Skin epidermis (tissue), 12 donors: Measurements from ENCODE around the gene IP6K2.
"Not testable (repeated sequence)": the region's sequence is repeated elsewhere in the genome, so short reads cannot be mapped to it uniquely, and the experiment has no call there.

Experiments
- H3K27ac ChIP-seq, 21 experiments: fragments of 200-600 bp; sonication (generic) in 11 of 21; one replicate each; pipeline ENCODE4 v1.5.0; 2020; ENCODE audit warnings: mild to moderate bottlenecking in 3 of 21, inconsistent platforms in 2 of 21, moderate library complexity in 2 of 21
- H3K4me3 ChIP-seq, 7 experiments: fragments of 200-600 bp; sonication (generic) in 2 of 7; one replicate each; pipeline ENCODE4 v1.5.0; 2020; ENCODE audit warnings: inconsistent platforms in 2 of 7, mild to moderate bottlenecking in 2 of 7, moderate library complexity in 1 of 7

IP6K2 gene

DNA sequence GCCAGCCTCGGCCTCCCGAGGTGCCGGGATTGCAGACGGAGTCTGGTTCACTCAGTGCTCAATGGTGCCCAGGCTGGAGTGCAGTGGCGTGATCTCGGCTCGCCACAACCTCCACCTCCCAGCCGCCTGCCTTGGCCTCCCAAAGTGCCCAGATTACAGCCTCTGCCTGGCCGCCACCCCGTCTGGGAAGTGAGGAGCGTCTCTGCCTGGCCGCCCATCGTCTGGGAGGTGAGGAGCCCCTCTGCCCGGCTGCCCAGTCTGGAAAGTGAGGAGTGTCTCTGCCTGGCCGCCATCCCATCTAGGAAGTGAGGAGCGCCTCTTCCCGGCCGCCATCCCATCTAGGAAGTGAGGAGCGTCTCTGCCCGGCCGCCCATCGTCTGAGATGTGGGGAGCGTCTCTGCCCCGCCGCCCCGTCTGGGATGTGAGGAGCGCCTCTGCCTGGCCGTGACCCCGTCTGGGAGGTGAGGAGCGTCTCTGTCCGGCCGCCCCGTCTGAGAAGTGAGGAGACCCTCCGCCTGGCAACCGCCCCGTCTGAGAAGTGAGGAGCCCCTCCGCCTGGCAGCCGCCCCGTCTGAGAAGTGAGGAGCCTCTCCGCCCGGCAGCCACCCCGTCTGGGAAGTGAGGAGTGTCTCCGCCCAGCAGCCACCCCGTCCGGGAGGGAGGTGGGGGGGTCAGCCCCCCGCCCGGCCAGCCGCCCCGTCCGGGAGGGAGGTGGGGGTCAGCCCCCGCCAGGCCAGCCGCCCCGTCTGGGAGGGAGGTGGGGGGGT is 16.9 kb upstream of the IP6K2 start:
- Histone ChIP-seq H3K27ac (peak overlapping the region in 10 of 21 experiments; percentile 7 to 84 (median 70)), H3K4me3 (peak overlapping the region in 3 of 7 experiments; percentile 4 to 19 (median 14))

DNA sequence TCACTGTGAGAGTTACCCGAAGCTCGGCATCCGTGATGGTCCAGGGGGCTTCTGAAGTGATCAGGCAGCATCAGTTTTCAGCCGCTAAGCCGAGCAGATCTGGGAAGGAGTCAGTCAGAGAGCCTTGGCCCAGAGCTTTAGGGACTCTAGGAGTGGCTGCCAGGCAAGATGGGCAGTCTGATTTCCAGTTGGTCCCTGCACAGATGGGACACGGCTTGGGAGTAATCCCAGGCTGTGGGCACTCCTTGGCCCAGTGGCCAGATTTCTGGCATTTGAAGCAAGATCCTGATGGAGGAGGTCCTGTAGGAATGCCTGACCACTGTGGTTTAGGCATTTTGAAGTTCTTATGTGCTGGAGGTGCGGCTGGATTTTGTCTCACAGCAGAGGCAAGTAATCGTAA is 10.5 kb upstream of the IP6K2 start:
- H3K4me3 ChIP-seq: no peak overlapping the region
- no peak overlapping the region for H3K27ac ChIP-seq

DNA sequence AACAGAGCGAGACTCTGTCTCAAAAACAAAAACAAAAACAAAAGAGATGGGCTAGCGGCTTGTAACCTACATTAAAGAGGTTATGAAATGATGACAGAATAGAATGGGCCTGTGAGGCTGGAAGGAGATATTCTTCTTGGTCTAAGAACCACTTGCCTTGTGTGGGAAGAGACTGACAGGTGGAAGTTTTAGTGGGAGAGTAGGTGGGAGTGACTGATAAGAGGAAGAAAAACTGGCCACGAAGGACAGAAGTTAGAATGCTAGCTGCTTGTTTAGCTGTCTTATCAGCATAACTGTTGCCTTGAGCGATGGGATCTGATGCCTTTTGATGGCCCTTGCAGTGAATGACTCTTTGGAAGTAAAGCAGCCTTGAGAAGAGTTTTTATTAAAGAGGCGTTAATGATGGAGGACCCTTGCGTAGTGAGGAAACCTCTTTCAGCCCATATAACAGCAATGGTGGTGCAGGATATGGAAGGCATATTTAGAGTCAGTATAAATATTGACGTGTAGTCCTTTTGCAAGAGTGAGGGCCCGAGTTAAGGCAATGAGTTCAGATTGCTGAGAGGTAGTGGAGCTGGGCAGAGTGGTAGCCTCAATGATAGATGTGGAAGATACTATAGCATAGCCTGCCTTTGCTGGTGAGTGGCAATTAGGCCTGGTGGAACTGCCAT is 8.3 kb upstream of the IP6K2 start:
- not testable (repeated sequence) for H3K4me3 ChIP-seq, H3K27ac ChIP-seq

DNA sequence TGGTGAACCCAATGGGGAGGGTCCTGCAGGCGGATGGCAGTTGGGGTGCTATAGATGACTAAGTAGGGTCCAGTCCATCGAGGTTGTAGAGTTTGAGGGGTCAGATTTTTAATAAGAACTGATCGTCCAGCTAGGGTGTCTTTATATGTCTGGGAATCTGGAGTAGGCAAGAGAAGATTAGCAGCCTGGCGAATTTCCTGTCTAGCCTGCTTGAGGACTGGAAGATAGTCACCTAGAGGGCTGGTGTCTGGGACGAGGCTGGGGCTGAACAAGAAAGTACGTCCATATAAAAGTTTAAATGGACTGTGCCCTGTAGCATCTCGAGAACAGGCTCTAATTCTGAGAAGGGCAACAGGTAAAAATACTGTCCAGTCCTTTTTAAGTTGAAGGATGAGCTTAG is 6.7 kb upstream of the IP6K2 start:
- H3K27ac ChIP-seq: no peak overlapping the region
- no peak overlapping the region for H3K4me3 ChIP-seq

DNA sequence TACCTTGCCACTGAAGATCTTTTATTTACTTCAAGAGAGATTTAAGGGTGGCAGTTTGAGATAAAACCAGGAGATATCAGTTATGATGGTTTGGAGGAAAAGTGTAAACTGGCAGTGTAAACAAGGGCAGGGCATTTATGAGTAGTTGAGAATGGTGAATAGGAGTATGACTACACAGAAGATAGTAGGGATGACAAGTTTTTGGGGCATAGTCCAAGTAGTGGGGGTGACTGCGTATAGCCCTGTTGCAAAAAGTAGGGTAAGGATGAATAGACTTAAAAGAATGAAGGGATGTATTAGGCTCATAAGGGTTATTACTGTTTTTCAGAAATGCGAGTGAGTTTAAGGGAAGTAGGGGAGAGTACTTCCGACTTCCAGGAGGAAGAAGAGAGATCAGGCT is 6.3 kb upstream of the IP6K2 start:
- H3K27ac ChIP-seq, H3K4me3 ChIP-seq: not testable (repeated sequence)

DNA sequence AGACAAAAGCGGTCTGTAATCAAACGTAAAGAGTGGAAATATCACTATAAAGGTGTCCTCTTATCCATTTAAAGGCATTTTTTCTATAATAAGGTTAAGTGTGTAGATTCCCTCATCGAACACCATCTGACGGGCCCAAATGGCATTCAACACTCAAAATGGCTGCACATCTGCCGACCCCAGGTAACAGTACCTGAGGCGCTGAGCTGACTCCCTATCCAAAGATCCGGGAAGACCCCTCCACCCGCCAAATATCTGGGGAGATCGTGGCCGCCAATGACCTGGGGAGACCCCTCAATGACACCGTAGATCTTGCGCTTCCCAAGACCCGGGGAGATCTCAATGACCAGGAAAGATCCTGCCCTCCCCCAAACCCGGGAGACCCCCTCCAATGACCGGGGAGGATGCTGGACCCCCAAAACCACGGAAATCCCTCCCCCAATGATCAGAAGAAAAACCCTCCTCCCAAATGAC is 476 bp downstream of the IP6K2 start:
- peak overlapping the region; percentile 51 to 99 (median 93) for H3K27ac ChIP-seq

DNA sequence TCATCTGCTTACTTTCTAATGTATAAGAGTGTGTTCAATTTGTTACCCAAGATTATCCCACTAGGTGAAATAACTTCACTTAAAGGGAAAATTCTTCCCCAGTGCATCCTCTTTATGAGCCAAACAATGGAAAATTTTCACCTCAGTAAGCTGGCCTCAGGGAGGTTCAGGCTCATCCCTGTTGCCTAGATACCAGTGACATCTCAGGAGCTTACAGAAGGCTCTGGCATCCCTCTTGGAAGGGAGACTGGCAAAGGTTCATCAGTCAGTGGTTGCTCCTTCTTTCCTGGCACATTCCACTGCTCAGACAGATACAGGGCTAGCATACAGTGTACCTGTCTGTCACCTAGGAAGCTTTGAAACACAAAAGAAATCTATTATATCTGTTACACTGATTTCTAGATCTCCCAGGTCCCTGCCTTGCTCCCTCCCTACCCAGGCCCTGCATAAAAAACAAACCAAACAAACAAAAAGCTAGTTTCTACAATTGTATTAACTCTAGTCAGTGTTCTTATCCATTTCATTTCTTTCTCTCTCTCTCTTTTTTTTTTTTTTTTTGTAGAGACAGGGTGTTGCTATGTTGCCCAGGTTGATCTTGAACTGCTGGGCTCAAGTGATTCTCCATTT is 1.7 kb downstream of the IP6K2 start:
- Histone ChIP-seq H3K4me3 (peak overlapping the region in 3 of 7 experiments; percentile 67 to 82 (median 80)), H3K27ac (peak overlapping the region in 10 of 21 experiments; percentile 6 to 99 (median 42))

More for the DNA sequence above, 476 bp downstream of the IP6K2 start:
- peak overlapping the region; percentile 67 to 87 (median 80) for H3K4me3 ChIP-seq

DNA sequence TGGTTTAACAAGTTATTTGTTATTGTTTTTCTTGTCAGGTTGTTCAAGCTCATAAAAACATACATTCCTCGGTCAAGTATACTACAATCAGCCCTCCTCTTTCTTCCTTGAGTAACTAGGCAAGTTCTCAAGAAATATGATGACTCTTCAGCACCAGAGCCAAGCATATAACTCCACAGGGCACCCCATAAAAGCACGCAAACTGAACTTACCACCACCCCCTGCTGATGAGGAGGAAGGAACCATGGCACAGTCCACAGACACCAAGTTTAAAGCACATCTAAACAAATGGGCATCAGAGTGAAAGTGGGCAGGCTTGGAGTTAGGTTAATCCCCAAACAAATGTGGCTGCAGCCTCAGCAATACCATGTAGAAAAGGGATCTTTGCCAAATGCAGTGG is 5.3 kb downstream of the IP6K2 start:
- Histone ChIP-seq H3K27ac (no peak overlapping the region), H3K4me3 (no peak overlapping the region)

DNA sequence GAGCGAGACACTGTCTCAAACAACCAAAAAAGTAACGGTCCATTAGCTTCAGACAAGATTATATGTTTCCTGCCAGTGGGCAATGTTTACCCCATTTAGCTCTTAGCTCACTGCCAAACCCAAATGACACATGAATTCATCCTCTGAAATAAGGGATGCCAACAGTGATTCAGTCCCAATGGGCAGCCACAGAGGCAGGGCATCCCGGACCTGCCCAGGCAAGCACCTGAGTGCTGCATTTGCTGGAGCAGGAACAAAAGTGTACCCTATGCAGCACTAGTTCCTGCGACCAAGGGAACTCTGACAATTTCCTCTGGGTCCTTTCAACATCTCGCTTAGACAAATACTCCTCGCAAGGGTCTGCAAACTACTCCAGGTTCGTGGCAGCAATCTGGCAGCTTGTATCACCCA is 8.0 kb downstream of the IP6K2 start:
- H3K27ac ChIP-seq: peak overlapping the region in 11 of 21 experiments; percentile 11 to 65 (median 39)
- no peak overlapping the region for H3K4me3 ChIP-seq

DNA sequence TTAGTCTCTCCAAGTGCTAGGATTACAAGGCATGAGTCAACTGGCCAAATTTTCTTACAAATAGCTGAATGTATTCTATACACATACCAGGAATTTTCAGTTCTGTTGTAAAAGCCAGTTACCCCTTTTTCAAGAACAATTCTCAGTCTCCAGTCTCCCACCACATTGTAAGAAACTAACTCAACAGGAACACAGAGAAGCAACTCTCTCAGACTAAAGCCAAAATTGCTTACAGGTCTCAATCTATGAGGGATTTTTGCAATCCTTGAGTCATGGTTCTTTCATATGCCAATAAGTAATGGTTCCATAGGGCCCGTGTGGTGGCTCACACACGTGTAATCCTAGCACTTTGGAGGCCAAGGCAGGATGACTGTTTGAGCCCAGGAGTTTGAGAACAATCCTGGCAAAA is 8.5 kb downstream of the IP6K2 start:
- Histone ChIP-seq H3K27ac (peak overlapping the region in 9 of 21 experiments; percentile 11 to 65 (median 41)), H3K4me3 (no peak overlapping the region)

DNA sequence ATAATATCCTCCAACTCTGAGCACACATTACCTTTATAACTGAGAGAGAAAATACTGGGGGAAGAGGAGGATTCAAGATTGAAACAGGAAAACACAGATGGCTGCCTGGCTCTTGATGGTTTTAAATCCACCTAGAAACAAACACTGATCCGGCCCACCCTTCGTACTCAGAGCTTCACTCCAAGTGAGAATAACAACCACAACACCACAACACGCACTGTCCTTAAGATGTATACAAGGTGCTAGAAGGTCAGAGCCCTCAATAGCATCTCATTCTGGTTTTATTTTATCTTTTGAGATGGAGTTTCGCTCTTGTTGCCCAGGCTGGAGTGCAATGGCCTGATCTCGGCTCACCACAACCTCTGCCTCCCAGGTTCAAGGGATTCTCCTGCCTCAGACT is 9.9 kb downstream of the IP6K2 start:
- H3K27ac ChIP-seq: peak overlapping the region in 2 of 21 experiments; percentile 21 to 32
- H3K4me3 ChIP-seq: no peak overlapping the region

DNA sequence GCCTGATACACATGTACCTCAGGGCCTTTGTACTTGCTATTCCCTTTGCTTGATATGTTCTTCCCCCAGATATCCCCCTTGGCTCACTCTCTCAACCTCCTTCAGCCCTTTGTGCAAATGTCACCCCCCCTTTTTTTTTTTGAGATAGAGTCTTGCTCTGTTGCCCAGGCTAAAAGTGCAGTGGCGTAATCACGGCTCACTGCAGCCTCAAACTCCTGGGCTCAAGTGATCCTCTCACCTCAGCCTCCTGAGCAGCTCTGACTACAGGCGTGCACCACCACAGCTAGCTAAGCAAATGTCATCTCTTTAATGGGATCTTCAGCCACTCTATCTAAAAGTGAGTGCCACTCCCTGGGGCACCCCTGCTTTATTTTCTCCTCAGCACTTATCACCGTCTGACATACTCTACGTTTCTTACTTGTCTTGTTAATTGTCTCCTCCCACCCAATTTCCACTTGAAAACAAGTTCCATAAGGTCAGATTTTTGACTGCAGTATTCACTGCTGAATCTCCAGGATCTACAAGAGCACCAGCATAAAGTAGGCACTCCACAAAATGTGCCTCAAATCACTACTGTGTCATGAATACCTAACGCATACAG is 14.6 kb downstream of the IP6K2 start:
- Histone ChIP-seq H3K27ac (no peak overlapping the region), H3K4me3 (no peak overlapping the region)

DNA sequence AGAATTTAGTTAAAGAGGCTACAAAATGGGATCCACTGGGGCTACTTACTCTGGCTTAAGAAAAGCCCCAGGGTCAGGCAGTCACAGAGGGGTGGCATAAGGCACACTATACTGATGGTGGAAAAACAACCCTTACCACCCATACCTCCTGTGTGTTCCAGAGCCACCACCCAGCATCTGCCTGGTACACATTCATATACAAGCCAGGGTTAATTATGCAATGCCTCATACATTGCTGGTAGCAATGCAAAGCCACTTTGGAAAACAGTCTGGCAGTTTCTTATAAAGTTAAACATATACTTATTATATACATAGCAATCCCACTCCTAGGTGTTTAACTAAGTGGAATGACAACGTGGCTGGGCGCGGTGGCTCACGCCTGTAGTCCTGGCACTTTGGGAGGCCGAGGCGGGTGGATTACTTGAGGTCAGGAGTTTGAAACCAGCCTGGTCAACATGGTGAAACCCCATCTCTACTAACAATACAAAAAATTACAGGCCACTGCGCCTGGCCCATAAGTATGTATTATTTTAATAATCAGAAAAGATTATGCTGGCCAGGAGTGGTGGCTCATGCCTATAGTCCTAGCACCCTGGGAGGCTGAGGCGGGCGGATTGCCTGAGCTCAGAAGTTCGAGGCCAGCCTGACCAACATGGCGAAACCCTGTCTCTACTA is 16.2 kb downstream of the IP6K2 start:
- H3K4me3 ChIP-seq: no peak overlapping the region
- peak overlapping the region in 1 of 21 experiments; percentile 6 for H3K27ac ChIP-seq

DNA sequence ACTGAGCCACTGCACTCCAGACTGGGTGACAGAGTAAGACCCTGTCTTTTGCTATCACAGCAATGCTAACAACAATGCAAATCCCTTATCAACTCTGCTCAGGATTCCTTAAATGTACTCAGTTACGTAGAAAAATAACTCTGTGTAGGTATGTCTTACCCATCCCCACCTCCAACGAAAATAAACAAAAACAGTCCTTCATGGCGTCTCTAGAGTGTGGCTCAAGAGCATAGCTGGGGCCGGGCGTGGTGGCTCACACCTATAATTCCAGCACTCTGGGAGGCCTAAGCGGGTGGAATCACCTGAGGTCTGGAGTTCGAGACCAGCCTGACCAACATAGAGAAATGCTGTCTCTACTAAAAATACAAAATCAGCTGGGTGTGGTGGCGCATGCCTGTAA is 18.1 kb downstream of the IP6K2 start:
- no peak overlapping the region for H3K4me3 ChIP-seq
- H3K27ac ChIP-seq: no peak overlapping the region

DNA sequence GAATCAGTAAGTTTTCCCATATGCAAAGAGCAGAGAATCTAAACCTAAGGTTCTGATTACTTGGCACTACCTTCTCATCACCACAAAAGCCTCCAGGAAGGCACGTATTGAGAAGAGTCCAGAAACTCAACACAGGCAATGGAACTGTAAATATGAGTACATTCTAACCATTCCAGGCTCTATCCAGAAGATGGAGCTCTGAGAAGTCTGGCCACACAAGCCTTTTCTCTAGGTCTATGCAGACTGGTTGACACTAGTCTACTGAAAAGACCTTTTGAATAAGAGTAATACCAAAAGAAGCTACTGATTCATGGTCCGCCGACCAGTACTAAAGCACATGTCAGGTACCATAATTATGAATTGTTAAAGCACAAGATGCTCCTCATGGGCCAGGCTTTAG is 19.1 kb downstream of the IP6K2 start:
- Histone ChIP-seq H3K27ac (peak overlapping the region in 1 of 21 experiments; percentile 6), H3K4me3 (no peak overlapping the region)

DNA sequence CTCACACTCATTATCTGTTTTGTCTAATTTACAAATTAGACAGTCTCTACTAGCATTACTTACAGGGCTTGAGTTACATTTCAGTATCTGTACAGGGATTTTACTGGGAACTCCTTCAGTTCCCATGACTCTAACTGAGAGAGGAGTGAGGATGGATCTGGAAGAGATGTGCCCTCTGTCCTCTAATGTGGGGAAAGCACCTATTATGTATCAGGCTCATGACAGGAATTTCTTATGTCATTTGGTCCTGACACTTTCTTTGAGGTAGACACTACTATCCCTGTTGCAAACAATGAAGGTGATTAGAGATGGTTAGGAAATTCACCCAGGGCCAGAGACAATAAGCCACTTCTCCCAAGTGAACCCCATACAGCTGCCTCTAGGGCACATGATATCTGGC is 20.4 kb downstream of the IP6K2 start:
- Histone ChIP-seq H3K4me3 (no peak overlapping the region), H3K27ac (peak overlapping the region in 7 of 21 experiments; percentile 21 to 86 (median 51))

DNA sequence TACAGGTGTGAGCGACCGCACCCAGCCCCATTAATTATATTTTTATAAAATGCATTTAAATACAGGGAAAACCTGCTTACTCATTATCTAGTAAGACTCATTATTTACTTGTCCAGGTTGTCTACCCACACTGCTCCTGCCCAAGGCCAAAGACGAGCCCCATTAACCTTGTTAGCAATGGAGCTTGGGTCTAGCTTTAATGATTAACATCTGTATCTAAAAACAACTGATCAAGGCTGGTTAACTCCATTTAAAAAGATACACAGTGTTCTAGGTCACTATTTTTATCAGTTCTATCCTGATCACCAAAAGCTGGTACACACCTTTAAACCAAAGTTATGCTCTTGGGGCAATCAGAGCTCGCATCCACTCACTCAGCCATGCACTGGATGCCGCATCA is 20.9 kb downstream of the IP6K2 start:
- peak overlapping the region in 9 of 21 experiments; percentile 21 to 86 (median 51) for H3K27ac ChIP-seq

DNA sequence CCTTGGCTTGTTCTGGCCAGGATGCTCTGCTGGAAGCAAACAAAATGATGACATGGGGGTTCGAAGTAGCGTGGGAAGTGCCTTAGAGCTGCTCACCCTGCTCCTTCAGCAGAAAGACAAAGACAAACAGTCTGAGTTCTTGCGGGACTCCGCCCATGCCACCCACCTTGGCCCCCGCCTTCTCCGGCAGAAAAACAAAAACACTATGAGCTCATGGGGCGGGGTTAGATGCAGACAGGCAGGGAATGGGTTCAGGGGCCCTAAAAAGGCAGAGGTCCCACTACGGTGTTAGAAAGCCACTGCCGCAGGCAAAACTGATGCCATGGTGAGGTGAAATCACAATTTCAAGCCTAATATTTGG is 21.6 kb downstream of the IP6K2 start:
- Histone ChIP-seq H3K4me3 (peak overlapping the region in 6 of 7 experiments; percentile 14 to 42 (median 26)), H3K27ac (peak overlapping the region in 20 of 21 experiments; percentile 52 to 90 (median 78))

More for the DNA sequence above, 20.9 kb downstream of the IP6K2 start:
- no peak overlapping the region for H3K4me3 ChIP-seq

DNA sequence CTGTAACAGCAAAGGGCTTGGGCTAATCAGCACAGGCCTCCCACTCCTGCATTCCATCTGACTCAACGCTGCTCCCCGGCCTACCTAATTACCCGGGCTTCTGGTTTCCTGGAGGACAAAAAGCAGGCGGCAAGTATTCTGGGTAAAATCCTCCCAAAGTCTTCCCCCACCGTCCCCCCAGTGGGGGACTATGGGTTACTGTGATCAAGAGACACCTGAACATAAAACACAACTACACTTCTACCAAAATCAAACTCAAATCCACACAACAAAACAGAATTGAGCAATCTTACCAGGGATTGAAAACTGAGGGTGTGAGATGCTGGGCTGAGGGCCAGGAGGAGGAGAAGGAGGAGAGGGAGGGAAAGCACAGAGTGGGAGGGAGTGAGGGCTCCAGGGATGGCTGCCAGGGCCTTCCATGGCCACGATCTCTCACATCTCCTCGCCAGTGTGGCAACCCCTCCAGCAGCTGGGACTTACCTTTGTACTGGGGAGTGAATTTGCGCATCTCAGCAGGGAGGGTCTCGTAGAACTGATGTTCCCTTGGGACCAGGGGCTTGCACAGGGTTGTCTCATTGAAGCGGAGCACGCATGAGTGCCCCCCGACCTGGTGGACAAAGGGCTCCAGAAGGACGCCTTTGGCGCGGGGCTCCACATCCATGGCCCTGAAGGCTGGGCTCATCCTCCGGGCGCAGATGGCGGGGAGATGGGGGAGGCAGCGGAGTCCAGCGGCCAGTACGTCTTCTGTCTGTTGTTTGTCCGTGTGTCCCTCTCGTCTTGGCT is 22.2 kb downstream of the IP6K2 start:
- peak overlapping the region in 20 of 21 experiments; percentile 52 to 90 (median 78) for H3K27ac ChIP-seq
- H3K4me3 ChIP-seq: peak overlapping the region; percentile 14 to 42 (median 20)
